ENCODE measurements around the gene NDUFS3.

The NDUFS3 gene

GRCh38 chr11:47620836-47621378 is 42.0 kb downstream of the NDUFS3 start:
- peaks cover 92% of the 10 kb centered on the region for H3K36me3 ChIP-seq (ENCODE audit: insufficient read depth, insufficient read length, low read length)
- H3K27me3 ChIP-seq (ENCODE audit: insufficient read depth, insufficient read length): no peaks in the 10 kb centered on the region
- TF ChIP-seq SUZ12 (IDR thresholded peaks at IDR 0.05; ENCODE audit: extremely low read depth, insufficient read depth, insufficient read length): no peak
- TF ChIP-seq YY1 (IDR thresholded peaks at IDR 0.05; ENCODE audit: insufficient read depth, insufficient read length): no peak
- TF ChIP-seq ZNF274 (IDR thresholded peaks at IDR 0.05; ENCODE audit: low read depth, low read length): no peak
- H3K4me3 ChIP-seq (ENCODE audit: insufficient read length, low read depth): no peak overlapping the region
- DNase-seq (ENCODE audit: low read depth, low spot score): no peak
- H3K4me1 ChIP-seq (ENCODE audit: insufficient read depth, insufficient read length): no peaks in the 10 kb centered on the region
- H3K9ac ChIP-seq (ENCODE audit: insufficient read length, low read depth): no peak overlapping the region
- H3K9me3 ChIP-seq (ENCODE audit: insufficient read depth, low read length): no peaks in the 10 kb centered on the region

DNA sequence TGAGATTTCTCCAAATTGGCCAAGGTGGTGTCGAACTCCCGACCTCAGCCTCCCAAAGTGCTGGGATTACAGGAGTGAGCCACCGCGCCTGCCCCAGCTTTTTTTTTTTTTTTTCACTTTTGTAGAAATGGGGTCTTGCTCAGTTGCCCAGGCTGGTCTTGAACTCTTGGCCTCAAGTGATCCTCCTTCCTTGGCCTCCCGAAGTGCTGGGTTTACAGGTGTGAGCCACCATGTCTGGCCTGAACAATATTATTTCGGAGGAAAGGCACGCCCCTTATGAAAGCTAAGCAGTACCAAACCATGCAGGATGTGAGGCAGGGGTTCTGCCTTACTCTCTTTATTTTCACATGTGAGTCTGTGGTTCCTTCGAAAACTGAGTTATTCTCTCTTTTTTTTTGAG is 47.4 kb downstream of the NDUFS3 start:
- Histone ChIP-seq H3K9me3 (ENCODE audit: insufficient read depth, low read length) (no peaks in the 10 kb centered on the region), H3K36me3 (ENCODE audit: insufficient read depth, insufficient read length, low read length) (peaks cover 93% of the 10 kb centered on the region), H3K4me3 (ENCODE audit: insufficient read length, low read depth) (no peak overlapping the region), H3K4me1 (ENCODE audit: insufficient read depth, insufficient read length) (no peaks in the 10 kb centered on the region), H3K9ac (ENCODE audit: insufficient read length, low read depth) (no peak overlapping the region), H3K27me3 (ENCODE audit: insufficient read depth, insufficient read length) (no peaks in the 10 kb centered on the region)
- TF ChIP-seq YY1 (IDR thresholded peaks at IDR 0.05; ENCODE audit: insufficient read depth, insufficient read length) (no peak), SUZ12 (IDR thresholded peaks at IDR 0.05; ENCODE audit: extremely low read depth, insufficient read depth, insufficient read length) (no peak), ZNF274 (IDR thresholded peaks at IDR 0.05; ENCODE audit: low read depth, low read length) (no peak)
- no peak for DNase-seq (ENCODE audit: low read depth, low spot score)

DNA sequence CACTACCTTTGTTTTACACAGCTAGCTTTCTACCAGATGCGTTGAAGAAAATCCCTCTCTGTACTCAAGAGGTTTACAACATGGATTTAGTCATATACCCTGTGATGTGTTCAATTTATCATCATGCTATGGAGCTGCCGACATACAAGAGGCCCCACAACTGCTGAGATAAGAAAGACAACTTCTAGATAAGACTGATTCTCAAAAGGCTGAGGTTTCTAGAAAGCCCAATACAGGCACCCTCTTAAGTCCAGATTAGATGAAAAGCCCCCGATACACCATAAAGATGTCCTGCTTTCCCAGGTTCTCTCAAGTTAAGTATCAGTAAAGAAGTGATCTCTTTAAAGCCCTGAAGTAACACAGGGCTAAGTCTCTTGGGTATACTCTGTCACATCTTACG is 49.2 kb downstream of the NDUFS3 start:
- TF ChIP-seq ZNF274 (IDR thresholded peaks at IDR 0.05; ENCODE audit: low read depth, low read length) (no peak), SUZ12 (IDR thresholded peaks at IDR 0.05; ENCODE audit: extremely low read depth, insufficient read depth, insufficient read length) (no peak), YY1 (IDR thresholded peaks at IDR 0.05; ENCODE audit: insufficient read depth, insufficient read length) (no peak)
- H3K36me3 ChIP-seq (ENCODE audit: insufficient read depth, insufficient read length, low read length): peaks cover 91% of the 10 kb centered on the region
- no peak overlapping the region for H3K9ac ChIP-seq (ENCODE audit: insufficient read length, low read depth)
- H3K27me3 ChIP-seq (ENCODE audit: insufficient read depth, insufficient read length): no peaks in the 10 kb centered on the region
- H3K4me3 ChIP-seq (ENCODE audit: insufficient read length, low read depth): no peak overlapping the region
- no peaks in the 10 kb centered on the region for H3K4me1 ChIP-seq (ENCODE audit: insufficient read depth, insufficient read length)
- DNase-seq (ENCODE audit: low read depth, low spot score): no peak
- no peaks in the 10 kb centered on the region for H3K9me3 ChIP-seq (ENCODE audit: insufficient read depth, low read length)

DNA sequence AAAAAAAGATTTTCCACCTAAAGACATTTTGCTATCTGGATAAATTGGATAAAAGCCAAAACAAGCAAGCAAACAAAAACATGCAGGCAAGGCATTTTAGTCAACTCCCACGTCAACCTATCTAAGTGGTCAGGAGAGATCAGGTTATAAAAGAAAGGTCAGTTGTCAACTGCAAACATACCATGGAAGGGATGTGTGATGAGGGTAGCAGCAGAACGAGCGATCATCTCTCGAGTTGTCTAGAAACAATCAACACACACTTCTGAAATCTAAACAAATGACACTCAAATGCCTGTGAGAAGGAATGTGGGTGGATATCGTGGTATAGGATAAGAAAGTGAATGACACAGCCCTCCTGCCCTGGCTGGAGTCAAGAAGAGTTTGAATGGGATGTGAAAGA is 52.6 kb downstream of the NDUFS3 start:
- H3K9ac ChIP-seq (ENCODE audit: insufficient read length, low read depth): no peak overlapping the region
- no peaks in the 10 kb centered on the region for H3K9me3 ChIP-seq (ENCODE audit: insufficient read depth, low read length)
- no peaks in the 10 kb centered on the region for H3K4me1 ChIP-seq (ENCODE audit: insufficient read depth, insufficient read length)
- peaks cover 82% of the 10 kb centered on the region for H3K36me3 ChIP-seq (ENCODE audit: insufficient read depth, insufficient read length, low read length)
- TF ChIP-seq YY1 (IDR thresholded peaks at IDR 0.05; ENCODE audit: insufficient read depth, insufficient read length) (no peak), ZNF274 (IDR thresholded peaks at IDR 0.05; ENCODE audit: low read depth, low read length) (no peak), SUZ12 (IDR thresholded peaks at IDR 0.05; ENCODE audit: extremely low read depth, insufficient read depth, insufficient read length) (no peak)
- H3K4me3 ChIP-seq (ENCODE audit: insufficient read length, low read depth): no peak overlapping the region
- H3K27me3 ChIP-seq (ENCODE audit: insufficient read depth, insufficient read length): no peaks in the 10 kb centered on the region
- DNase-seq (ENCODE audit: low read depth, low spot score): no peak

Data from NT2/D1 (cell line).